Sigmoid colon (tissue), 7 donors: ENCODE data around the gene CD44. TPM values are rescaled to one million over a fixed set of nuclear protein-coding genes. Genes with fewer than 3 reads are reported as not detected.
A peak's percentile ranks its signal among the peaks of the same experiment; 100 is the strongest.

Experiments
- DNase-seq: peaks from one replicate; pipeline ENCODE4 v3.0.0-alpha.2; 2019
- H3K27ac ChIP-seq, 4 donors: fragments of 200-600 bp; sonication (generic); one replicate each; pipeline ENCODE4 v1.5.1; 2016 to 2019; ENCODE audit warnings: mild to moderate bottlenecking in 1 of 4
- H3K27me3 ChIP-seq, 3 donors: fragments of 200-600 bp; sonication (generic); one replicate each; pipeline ENCODE4 v1.5.1; 2019; ENCODE audit warnings: mild to moderate bottlenecking in 1 of 3
- H3K36me3 ChIP-seq, 4 donors: fragments of 200-600 bp; sonication (generic); one replicate each; pipeline ENCODE4 v1.5.1; 2016 to 2019
- H3K4me1 ChIP-seq, 4 donors: fragments of 200-600 bp; sonication (generic); one replicate each; pipeline ENCODE4 v1.5.1; 2017 to 2019
- H3K4me3 ChIP-seq, 4 donors: fragments of 200-600 bp; sonication (generic); one replicate each; pipeline ENCODE4 v1.5.1; 2017 to 2019; ENCODE audit warnings: mild to moderate bottlenecking in 2 of 4, moderate library complexity in 1 of 4
- H3K9me3 ChIP-seq, 4 donors: fragments of 200-600 bp in 3 of 4; sonication (generic) in 3 of 4; one replicate each; pipeline versions ENCODE4 v1.5.1 to v1.6.1; 2013 to 2019
- EP300 ChIP-seq, 4 donors: sonication (generic); formaldehyde crosslinking; IDR thresholded peaks; one replicate each; pipeline ENCODE4 v1.6.1; 2017; ENCODE audit warnings: antibody characterized with exemption in 4 of 4
- POLR2A ChIP-seq, 2 donors: fragments of 450-650 bp; IDR thresholded peaks; one replicate each; pipeline ENCODE4 v1.6.1; 2016; ENCODE audit warnings: antibody characterized with exemption in 2 of 2, mild to moderate bottlenecking in 2 of 2, moderate library complexity in 2 of 2
- POLR2AphosphoS5 ChIP-seq, 4 donors: sonication (generic); formaldehyde crosslinking; IDR thresholded peaks; one replicate each; pipeline ENCODE4 v1.6.1; 2017; ENCODE audit warnings: antibody characterized with exemption in 4 of 4
- WGBS, 2 donors: extraction: QIAGEN DNeasy Blood & Tissue Kit; methylation state at CpG; one replicate each; pipeline ENCODE4 v1.1.7; 2013; 5-methylcytosine and 5-hydroxymethylcytosine counted together
- intact Hi-C: fragments of 100-400 bp; cut with DNase I; formaldehyde crosslinking; loops from one replicate; pipeline ENCODE4 v1.15.1; 2023
- polyA plus RNA-seq, 3 donors: library from polyadenylated mRNA; stranded (reverse); fragments of 200-250 nt; gene quantifications; one replicate each; pipeline ENCODE4 v1.2.3, GENCODE V29; 2013
- total RNA-seq, 4 donors: library from RNA; depleted of rRNA; stranded (reverse); fragments of >200 nt; gene quantifications; one replicate each; pipeline ENCODE4 v1.1.0, GENCODE V29; 2016
- TF ChIP-seq, protein P1 (sequence below), 4 experiments: fragments of 450-650 bp in 3 of 4; fragments of 200-600 bp in 1 of 4; IDR thresholded peaks; one replicate each; pipeline ENCODE4 v1.5.1; 2016 to 2019; ENCODE audit warnings: antibody characterized with exemption in 4 of 4, mild to moderate bottlenecking in 3 of 4, moderate library complexity in 2 of 4
- donor health status: healthy with polysubstance abuse.
- donor health status: Bipolar disorder and iron deficiency.
- donor health status: healthy.

The CD44 gene
- total and polyA plus RNA-seq, 7 donors: 28.4 to 228 (median 76.4) TPM

DNA sequence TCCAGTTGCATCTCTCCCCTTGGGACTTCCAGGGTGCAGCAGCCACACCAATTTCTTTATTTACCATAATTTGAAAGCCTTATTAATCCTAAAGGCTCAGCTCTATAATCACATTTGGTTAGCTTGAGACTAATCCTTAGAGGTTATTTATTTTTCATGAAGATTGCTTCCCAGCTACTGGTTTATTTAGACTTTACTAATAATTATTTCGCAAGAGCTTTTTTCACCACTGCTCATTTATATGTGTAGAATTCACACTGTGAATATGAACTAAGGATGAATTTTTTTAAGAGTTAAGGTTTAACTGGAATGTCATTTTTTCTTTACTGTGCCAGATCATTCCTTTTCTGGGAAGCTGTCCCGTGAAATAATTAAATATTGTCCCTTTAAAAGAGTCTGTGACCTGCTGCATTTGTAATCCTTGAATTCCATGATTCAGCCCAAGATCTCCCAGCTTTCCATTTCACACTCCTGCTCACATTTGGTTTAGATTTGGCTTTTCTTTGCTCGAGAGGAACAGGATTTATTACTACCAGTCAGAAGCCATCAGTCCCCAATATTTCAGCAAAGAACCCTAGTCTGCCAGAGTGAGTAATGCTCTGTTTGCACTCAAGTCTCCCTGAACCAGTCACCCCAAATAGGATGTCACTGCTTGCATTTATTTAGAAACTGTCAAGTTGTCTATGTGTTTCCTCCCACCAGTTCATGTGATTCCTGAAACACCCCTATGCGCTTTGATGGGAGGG is 4.4 kb upstream of the CD44 start:
- H3K36me3 ChIP-seq: no peaks in the 10 kb centered on the region
- intact Hi-C loops: loop anchor here (5.0 to 10.0 kb wide), 2 partner anchors 168 to 220 kb away; partner anchors contain the start of genes APIP and PDHX
- WGBS, 2 donors: 84 to 89% methylated on average over 4 of the region's 4 CpGs

DNA sequence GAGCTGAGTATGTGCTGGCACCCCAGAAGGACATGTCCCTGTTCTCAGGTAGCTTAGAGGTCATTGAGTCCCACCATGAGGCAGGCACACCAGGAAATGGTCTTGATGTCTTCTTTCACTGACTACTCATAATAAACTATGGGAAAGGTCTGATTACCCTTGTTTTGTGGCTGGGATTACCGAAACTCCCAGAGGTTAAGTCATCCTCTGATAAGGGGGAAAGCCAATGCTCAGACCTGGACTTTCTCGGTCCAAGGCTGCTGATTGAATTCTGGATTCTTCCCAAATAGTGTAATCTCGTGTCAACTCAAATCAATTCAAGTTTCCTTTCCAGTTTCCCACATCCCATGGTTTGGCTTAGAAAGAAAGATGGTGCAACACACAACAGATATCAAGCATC is 3.7 kb upstream of the CD44 start:
- no peak overlapping the region for H3K4me3 ChIP-seq
- 86 to 88% methylated on average over 3 of the region's 3 CpGs for WGBS, 2 donors
- H3K27me3 ChIP-seq: no peaks in the 10 kb centered on the region
- no peak for DNase-seq
- peaks cover 0 to 24% (median 17%) of the 10 kb centered on the region in 4 donors for H3K4me1 ChIP-seq
- no peaks in the 10 kb centered on the region for H3K36me3 ChIP-seq
- intact Hi-C loops: loop anchor here (5.0 to 10.0 kb wide), 2 partner anchors 167 to 220 kb away; partner anchors contain the start of genes APIP and PDHX
- no peaks in the 10 kb centered on the region for H3K9me3 ChIP-seq
- TF ChIP-seq POLR2A (IDR thresholded peaks at IDR 0.05) (no peak), POLR2AphosphoS5 (IDR thresholded peaks at IDR 0.05) (no peak), EP300 (IDR thresholded peaks at IDR 0.05) (no peak)
- TF ChIP-seq, protein P1, sequence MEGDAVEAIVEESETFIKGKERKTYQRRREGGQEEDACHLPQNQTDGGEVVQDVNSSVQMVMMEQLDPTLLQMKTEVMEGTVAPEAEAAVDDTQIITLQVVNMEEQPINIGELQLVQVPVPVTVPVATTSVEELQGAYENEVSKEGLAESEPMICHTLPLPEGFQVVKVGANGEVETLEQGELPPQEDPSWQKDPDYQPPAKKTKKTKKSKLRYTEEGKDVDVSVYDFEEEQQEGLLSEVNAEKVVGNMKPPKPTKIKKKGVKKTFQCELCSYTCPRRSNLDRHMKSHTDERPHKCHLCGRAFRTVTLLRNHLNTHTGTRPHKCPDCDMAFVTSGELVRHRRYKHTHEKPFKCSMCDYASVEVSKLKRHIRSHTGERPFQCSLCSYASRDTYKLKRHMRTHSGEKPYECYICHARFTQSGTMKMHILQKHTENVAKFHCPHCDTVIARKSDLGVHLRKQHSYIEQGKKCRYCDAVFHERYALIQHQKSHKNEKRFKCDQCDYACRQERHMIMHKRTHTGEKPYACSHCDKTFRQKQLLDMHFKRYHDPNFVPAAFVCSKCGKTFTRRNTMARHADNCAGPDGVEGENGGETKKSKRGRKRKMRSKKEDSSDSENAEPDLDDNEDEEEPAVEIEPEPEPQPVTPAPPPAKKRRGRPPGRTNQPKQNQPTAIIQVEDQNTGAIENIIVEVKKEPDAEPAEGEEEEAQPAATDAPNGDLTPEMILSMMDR (IDR thresholded peaks at IDR 0.05): no peak
- no peak overlapping the region for H3K27ac ChIP-seq

More for the DNA sequence above, 4.4 kb upstream of the CD44 start:
- TF ChIP-seq, protein P1 (IDR thresholded peaks at IDR 0.05): no peak
- TF ChIP-seq EP300 (IDR thresholded peaks at IDR 0.05) (no peak), POLR2AphosphoS5 (IDR thresholded peaks at IDR 0.05) (peak in 1 of 4 donors; percentile 6), POLR2A (IDR thresholded peaks at IDR 0.05) (no peak)
- no peak for DNase-seq
- no peaks in the 10 kb centered on the region for H3K9me3 ChIP-seq
- no peak overlapping the region for H3K4me3 ChIP-seq
- no peaks in the 10 kb centered on the region for H3K27me3 ChIP-seq
- no peak overlapping the region for H3K27ac ChIP-seq
- peaks cover 0 to 21% (median 15%) of the 10 kb centered on the region in 4 donors for H3K4me1 ChIP-seq

DNA sequence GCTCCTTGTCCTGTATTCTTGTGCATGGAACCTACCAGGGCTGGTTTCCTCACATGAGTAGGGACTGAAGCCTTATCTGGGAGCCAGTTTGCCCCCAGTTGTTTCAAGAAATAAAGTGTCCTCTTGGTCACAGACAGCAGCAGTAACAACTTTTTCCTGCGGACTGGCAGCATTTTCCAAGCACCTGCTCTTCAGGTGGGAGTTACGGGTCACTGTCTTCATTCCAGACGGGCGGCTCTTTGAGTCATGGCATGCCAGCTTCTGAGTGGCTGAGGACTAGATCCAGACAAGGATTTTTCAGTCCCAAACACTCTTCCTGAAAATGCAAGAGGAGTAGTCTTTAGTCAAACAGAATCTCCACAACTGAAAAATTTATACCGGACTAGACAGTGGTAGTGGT is 2.7 kb upstream of the CD44 start:
- no peak for DNase-seq
- H3K4me1 ChIP-seq: peaks cover 0 to 35% (median 27%) of the 10 kb centered on the region in 4 donors
- 95 to 98% methylated on average over 5 of the region's 5 CpGs for WGBS, 2 donors
- no peaks in the 10 kb centered on the region for H3K27me3 ChIP-seq
- no peaks in the 10 kb centered on the region for H3K36me3 ChIP-seq
- no peaks in the 10 kb centered on the region for H3K9me3 ChIP-seq
- intact Hi-C loops: loop anchor here (5.0 to 10.0 kb wide), 2 partner anchors 166 to 222 kb away; partner anchors contain the start of genes APIP and PDHX
- H3K27ac ChIP-seq: no peak overlapping the region
- no peak for TF ChIP-seq POLR2AphosphoS5 (IDR thresholded peaks at IDR 0.05)
- TF ChIP-seq, protein P1 (IDR thresholded peaks at IDR 0.05): no peak
- TF ChIP-seq EP300 (IDR thresholded peaks at IDR 0.05): no peak
- TF ChIP-seq POLR2A (IDR thresholded peaks at IDR 0.05): no peak
- H3K4me3 ChIP-seq: no peak overlapping the region

DNA sequence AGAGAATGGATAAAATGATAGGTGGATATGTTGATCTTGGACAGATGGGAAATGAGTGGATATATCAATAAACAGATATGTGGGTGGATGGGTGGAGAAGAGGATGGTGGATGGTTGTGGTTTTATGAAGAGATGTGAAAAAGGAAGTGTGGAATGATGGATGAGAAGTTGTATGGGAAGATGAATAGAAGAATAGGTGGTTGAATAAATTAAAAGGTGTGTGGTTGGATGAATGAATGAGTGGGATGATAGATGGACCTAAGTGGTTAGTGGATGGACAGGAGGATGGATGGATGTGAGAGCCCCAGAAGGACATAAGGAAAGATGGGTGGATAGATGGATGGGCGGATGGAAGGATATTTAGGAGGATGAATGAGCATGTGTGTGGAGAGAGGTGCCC is 913 bp upstream of the CD44 start:
- peak overlapping the region in 3 of 4 donors; percentile 65 to 90 (median 77) for H3K4me3 ChIP-seq
- H3K9me3 ChIP-seq: no peaks in the 10 kb centered on the region
- no peak for TF ChIP-seq POLR2AphosphoS5 (IDR thresholded peaks at IDR 0.05)
- no peak for TF ChIP-seq POLR2A (IDR thresholded peaks at IDR 0.05)
- TF ChIP-seq, protein P1 (IDR thresholded peaks at IDR 0.05): no peak
- TF ChIP-seq EP300 (IDR thresholded peaks at IDR 0.05): no peak
- 85 to 97% methylated on average over 1 of the region's 1 CpG for WGBS, 2 donors
- H3K27ac ChIP-seq: peak overlapping the region; percentile 81 to 94 (median 92)
- H3K36me3 ChIP-seq: no peaks in the 10 kb centered on the region
- no peak for DNase-seq
- peaks cover 0 to 44% (median 37%) of the 10 kb centered on the region in 4 donors for H3K4me1 ChIP-seq
- intact Hi-C loops: loop anchor here (5.0 to 10.0 kb wide), 2 partner anchors 164 to 223 kb away; partner anchors contain the start of genes APIP and PDHX
- H3K27me3 ChIP-seq: no peaks in the 10 kb centered on the region
